ENCODE results near the gene HS3ST2. TPM values are rescaled to one million over a fixed set of nuclear protein-coding genes. Genes with fewer than 3 reads are reported as not detected.

Gene HS3ST2
- total RNA-seq, 4 donors from 2014 or later, result 0.71 to 2.2 (median 1.5) TPM

- no peaks in the 10 kb centered on the region for H3K27me3 ChIP-seq
- no peak for DNase-seq (ENCODE audit: extremely low spot score)
- no peaks in the 10 kb centered on the region for H3K9me3 ChIP-seq
- H3K27ac ChIP-seq (replicated peaks in 1 of 4), result no peak overlapping the region
- H3K4me1 ChIP-seq, result no peaks in the 10 kb centered on the region
- TF ChIP-seq POLR2A (IDR thresholded peaks at IDR 0.05; ENCODE audit: low read depth) (no peak), EP300 (IDR thresholded peaks at IDR 0.05) (no peak), CTCF (IDR thresholded peaks at IDR 0.05) (no peak), POLR2AphosphoS5 (IDR thresholded peaks at IDR 0.05) (no peak)
- WGBS, result 74% methylated on average over 5 of the region's 5 CpGs
- no peak overlapping the region for H3K4me3 ChIP-seq
- intact Hi-C loops (cut with DNase I), result no loop called here
- H3K36me3 ChIP-seq, result no peaks in the 10 kb centered on the region
These were observed 28.4 kb upstream of the HS3ST2 start for GRCh38 chr16:22785552-22785951.

GRCh38 chr16:22786284-22786683 is 27.7 kb upstream of the HS3ST2 start:
- Histone ChIP-seq H3K4me3 (no peak overlapping the region), H3K36me3 (no peaks in the 10 kb centered on the region), H3K27me3 (no peaks in the 10 kb centered on the region), H3K27ac (replicated peaks in 1 of 4) (no peak overlapping the region), H3K9me3 (no peaks in the 10 kb centered on the region), H3K4me1 (no peaks in the 10 kb centered on the region)
- 89% methylated on average over 2 of the region's 2 CpGs for WGBS
- TF ChIP-seq EP300 (IDR thresholded peaks at IDR 0.05), result no peak
- no peak for TF ChIP-seq CTCF (IDR thresholded peaks at IDR 0.05)
- TF ChIP-seq POLR2A (IDR thresholded peaks at IDR 0.05; ENCODE audit: low read depth), result no peak
- intact Hi-C loops (cut with DNase I), result no loop called here
- DNase-seq (ENCODE audit: extremely low spot score), result no peak

GRCh38 chr16:22786691-22787090 is 27.3 kb upstream of the HS3ST2 start:
- Histone ChIP-seq H3K27me3 (no peaks in the 10 kb centered on the region), H3K4me3 (no peak overlapping the region), H3K27ac (replicated peaks in 1 of 4) (no peak overlapping the region), H3K4me1 (no peaks in the 10 kb centered on the region), H3K36me3 (no peaks in the 10 kb centered on the region), H3K9me3 (no peaks in the 10 kb centered on the region)
- no peak for TF ChIP-seq CTCF (IDR thresholded peaks at IDR 0.05)
- TF ChIP-seq POLR2A (IDR thresholded peaks at IDR 0.05; ENCODE audit: low read depth), result no peak
- TF ChIP-seq EP300 (IDR thresholded peaks at IDR 0.05), result no peak
- TF ChIP-seq POLR2AphosphoS5 (IDR thresholded peaks at IDR 0.05), result no peak
- no peak for DNase-seq (ENCODE audit: extremely low spot score)
- intact Hi-C loops (cut with DNase I), result no loop called here
- WGBS, result 64% methylated on average over 4 of the region's 4 CpGs

- DNase-seq (ENCODE audit: extremely low spot score), result no peak
- no peaks in the 10 kb centered on the region for H3K4me1 ChIP-seq
- no peak for TF ChIP-seq POLR2A (IDR thresholded peaks at IDR 0.05; ENCODE audit: low read depth)
- no peak for TF ChIP-seq POLR2AphosphoS5 (IDR thresholded peaks at IDR 0.05)
- no peak for TF ChIP-seq EP300 (IDR thresholded peaks at IDR 0.05)
- TF ChIP-seq CTCF (IDR thresholded peaks at IDR 0.05), result no peak
- intact Hi-C loops (cut with DNase I), result no loop called here
- H3K27ac ChIP-seq (replicated peaks in 1 of 4), result no peak overlapping the region
- no peaks in the 10 kb centered on the region for H3K9me3 ChIP-seq
- no peaks in the 10 kb centered on the region for H3K27me3 ChIP-seq
- no peaks in the 10 kb centered on the region for H3K36me3 ChIP-seq
- no peak overlapping the region for H3K4me3 ChIP-seq
- 66% methylated on average over 10 of the region's 10 CpGs for whole genome bisulfite sequencing
These were observed 26.3 kb upstream of the HS3ST2 start for GRCh38 chr16:22787466-22788192.

- no peak for TF ChIP-seq CTCF (IDR thresholded peaks at IDR 0.05)
- no peak for TF ChIP-seq POLR2A (IDR thresholded peaks at IDR 0.05; ENCODE audit: low read depth)
- TF ChIP-seq EP300 (IDR thresholded peaks at IDR 0.05), result no peak
- no peak for TF ChIP-seq POLR2AphosphoS5 (IDR thresholded peaks at IDR 0.05)
- H3K27me3 ChIP-seq, result no peaks in the 10 kb centered on the region
- WGBS, result 56% methylated on average over 3 of the region's 3 CpGs
- H3K4me3 ChIP-seq, result no peak overlapping the region
- H3K36me3 ChIP-seq, result no peaks in the 10 kb centered on the region
- DNase-seq (ENCODE audit: extremely low spot score), result no peak
- no peaks in the 10 kb centered on the region for H3K4me1 ChIP-seq
- H3K9me3 ChIP-seq, result no peaks in the 10 kb centered on the region
- intact Hi-C loops (cut with DNase I), result no loop called here
- H3K27ac ChIP-seq (replicated peaks in 1 of 4), result no peak overlapping the region
These were observed 25.8 kb upstream of the HS3ST2 start for GRCh38 chr16:22788193-22788530.

Measured in esophagus muscularis mucosa (tissue), 4 donors.